NCI-H748 treated with DMSO at 0.1 percent for 48 hours (cell line): ENCODE results near the gene QSOX1.

Experiments
- DNase-seq: peaks from one replicate; lab custom pipeline; 2025; lab: John Stamatoyannopoulos, UW

QSOX1 gene

GRCh38 chr1:180213401-180214170 lies 58.9 kb downstream of the QSOX1 start:
- no peak for DNase-seq

- DNase-seq: no peak
Observed at GRCh38 chr1:180215856-180216625, 61.4 kb downstream of the QSOX1 start.

- no peak for DNase-seq
Observed at GRCh38 chr1:180217006-180217405, 62.3 kb downstream of the QSOX1 start.

- DNase-seq: no peak
Observed at GRCh38 chr1:180218806-180219765, 64.4 kb downstream of the QSOX1 start.

GRCh38 chr1:180219776-180220175 lies 65.1 kb downstream of the QSOX1 start:
- no peak for DNase-seq

GRCh38 chr1:180221462-180221861 lies 66.8 kb downstream of the QSOX1 start:
- DNase-seq: no peak

- DNase-seq: no peak
Observed at GRCh38 chr1:180224902-180225301, 70.2 kb downstream of the QSOX1 start.

- no peak for DNase-seq
Observed at GRCh38 chr1:180225403-180225802, 70.7 kb downstream of the QSOX1 start.

- DNase-seq: no peak
Observed at GRCh38 chr1:180227861-180228647, 73.4 kb downstream of the QSOX1 start.

GRCh38 chr1:180228648-180229482 lies 74.2 kb downstream of the QSOX1 start:
- no peak for DNase-seq

GRCh38 chr1:180229483-180230415 lies 75.1 kb downstream of the QSOX1 start, which contains the start of gene LHX4:
Gene LHX4 (plus strand): TSS chr1:180230264. CDS start chr1:180230530, 266 bp downstream.
- no peak for DNase-seq

- no peak for DNase-seq
Observed at GRCh38 chr1:180230416-180230790, 75.7 kb downstream of the QSOX1 start.

GRCh38 chr1:180230791-180231505 lies 76.3 kb downstream of the QSOX1 start:
- DNase-seq: no peak

GRCh38 chr1:180231506-180231921 lies 76.8 kb downstream of the QSOX1 start:
- peak; percentile 8 for DNase-seq

GRCh38 chr1:180231936-180232335 lies 77.3 kb downstream of the QSOX1 start:
- no peak for DNase-seq

- DNase-seq: no peak
Observed at GRCh38 chr1:180232521-180233043, 77.9 kb downstream of the QSOX1 start.

GRCh38 chr1:180233191-180234011 lies 78.7 kb downstream of the QSOX1 start:
- no peak for DNase-seq
